GM21367 (cell line): ENCODE results near the gene TSPAN14.
"Not testable (repeated sequence)": the region's sequence is repeated elsewhere in the genome, so short reads cannot be mapped to it uniquely, and the experiment has no call there.

Source experiments
- ATAC-seq: cut with Tn5 transposase; IDR thresholded peaks from one replicate; pipeline ENCODE4 v1.9.1; 2021; ENCODE audit not compliant: unreplicated experiment

The TSPAN14 gene

DNA sequence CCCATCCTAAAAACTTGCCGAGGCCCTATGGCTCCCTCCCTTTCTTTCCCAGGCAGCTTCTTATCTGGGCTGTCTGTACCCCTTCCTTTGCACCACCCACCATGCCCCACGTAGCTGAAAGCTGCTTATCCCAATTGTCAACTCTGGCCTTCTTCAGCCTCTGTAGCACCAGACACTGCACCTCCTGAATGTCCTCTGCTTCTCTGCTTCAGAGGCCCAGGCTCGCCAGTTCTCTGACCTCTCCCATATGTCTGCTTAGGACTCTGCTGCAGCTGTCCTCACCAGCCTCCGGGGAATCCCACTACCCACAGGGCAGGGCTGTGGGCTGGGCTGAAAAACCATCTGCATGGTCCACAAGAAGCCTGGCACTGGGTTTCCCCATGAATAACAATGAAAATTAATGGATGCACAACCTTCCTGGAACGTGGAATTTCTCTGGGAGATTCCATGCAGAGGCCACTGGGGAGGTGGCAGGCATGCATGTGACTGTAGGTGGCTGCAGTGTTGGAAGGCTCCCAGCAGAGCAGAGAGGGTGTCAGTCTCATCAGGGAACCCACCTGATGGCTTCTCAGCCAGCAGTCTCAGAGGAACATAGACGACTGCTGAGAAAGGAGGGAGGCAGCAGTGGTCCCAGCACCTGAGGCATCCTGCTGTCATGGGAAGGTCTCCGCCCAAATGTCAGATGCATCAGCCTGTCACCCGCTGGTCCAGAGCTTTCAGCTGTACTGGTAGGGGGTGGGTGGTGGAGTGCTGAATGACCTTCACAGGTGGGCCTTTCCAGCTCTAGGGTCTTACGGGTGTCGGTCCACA lies 66.8 kb downstream of the TSPAN14 start:
- ATAC-seq = no peak

DNA sequence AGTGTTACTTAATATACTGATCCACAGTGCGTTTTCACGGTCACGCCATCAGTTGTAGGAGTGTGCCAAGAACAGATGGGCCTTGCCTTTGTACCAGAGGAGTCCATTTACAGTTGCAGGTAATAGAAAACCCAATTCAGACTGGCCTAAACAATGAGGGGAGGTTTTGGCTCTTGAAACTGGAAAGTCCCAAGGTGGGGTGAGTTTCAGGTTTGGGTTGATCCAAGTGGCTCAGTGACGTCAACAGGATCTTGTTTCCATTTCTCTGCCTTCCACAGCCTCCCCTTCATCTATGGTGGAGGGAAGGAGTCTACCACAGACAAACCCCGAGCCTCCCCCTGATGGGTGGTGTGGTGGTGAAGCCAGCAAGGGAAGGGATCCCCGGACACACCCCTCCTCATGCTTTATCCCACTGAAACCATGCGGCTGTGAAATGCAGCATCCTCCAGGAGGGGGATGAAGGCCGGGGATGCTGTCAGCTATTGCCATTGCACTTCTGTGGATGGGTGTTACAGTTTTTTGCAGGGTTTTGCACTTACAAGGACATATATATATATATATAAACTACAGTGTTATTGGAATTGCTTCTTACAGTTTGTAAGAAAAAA lies 68.8 kb downstream of the TSPAN14 start:
- no peak for ATAC-seq

DNA sequence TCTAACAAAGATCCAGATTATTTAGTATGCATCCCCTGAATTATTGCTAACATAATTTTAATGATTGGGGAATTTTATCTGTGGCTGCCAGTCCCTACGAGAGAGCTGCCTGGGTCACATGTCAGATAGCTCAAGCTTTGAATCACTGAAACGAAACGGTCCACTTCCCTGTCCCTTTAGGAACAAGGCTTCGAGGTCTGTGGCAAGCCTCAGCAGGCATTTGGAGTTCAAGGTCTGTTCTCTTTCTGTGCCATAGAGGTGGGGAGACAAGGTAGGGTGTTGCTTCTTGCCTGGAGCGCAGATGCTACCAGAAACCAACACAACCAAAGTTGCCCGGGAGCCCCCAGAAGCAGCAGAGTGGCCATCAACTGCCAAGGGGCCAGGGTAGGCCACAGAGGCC lies 69.7 kb downstream of the TSPAN14 start:
- ATAC-seq = no peak

GRCh38 chr10:80524190-80524909 lies 70.2 kb downstream of the TSPAN14 start:
- no peak for ATAC-seq

GRCh38 chr10:80526218-80526617 lies 72.1 kb downstream of the TSPAN14 start:
- no peak for ATAC-seq

DNA sequence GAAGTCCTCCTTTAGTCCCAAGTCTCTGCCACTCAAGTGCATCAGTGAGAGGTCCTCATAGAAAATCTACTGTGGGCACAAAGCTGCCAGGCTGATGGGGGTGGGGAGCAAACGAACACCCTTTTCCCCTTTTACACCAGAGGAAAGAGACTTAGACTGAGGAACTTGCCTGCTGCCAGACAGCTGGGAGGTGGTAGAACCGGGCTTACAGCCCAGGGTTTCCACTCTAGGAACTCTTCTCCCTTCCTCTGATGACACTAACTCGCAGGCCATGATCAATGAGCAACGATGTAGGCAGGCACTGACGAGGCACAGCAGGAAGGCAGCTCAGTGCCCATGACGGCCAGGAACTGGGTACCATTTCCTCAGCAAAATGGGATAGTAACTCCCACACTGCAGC lies 72.6 kb downstream of the TSPAN14 start:
- ATAC-seq = no peak

DNA sequence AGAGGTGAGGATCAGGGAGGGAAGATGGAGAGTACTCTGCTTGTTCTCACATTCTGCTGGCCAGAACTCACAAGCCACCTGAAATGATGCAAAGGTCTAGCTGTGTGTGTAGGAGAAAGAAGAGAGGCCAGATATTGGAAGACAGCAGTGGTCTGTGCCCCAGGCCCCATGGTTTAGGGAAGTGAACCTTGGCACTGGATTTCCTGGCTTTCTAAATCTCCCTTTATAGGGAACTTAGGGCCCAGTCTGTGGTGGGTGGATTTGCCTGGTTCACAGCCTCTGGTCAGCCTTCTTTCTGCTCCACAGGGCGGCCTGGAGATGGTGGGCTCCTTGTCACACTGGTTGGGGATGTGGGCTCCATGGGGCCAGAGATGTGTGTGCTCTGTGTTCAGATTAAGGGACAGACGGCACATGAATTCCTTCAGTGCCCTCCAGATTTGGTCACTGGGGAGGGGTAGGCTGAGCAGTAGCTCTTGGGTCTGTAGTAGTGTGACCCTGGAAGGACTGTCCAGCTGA lies 74.1 kb downstream of the TSPAN14 start:
- no peak for ATAC-seq

GRCh38 chr10:80528901-80529300 lies 74.8 kb downstream of the TSPAN14 start:
- no peak for ATAC-seq

DNA sequence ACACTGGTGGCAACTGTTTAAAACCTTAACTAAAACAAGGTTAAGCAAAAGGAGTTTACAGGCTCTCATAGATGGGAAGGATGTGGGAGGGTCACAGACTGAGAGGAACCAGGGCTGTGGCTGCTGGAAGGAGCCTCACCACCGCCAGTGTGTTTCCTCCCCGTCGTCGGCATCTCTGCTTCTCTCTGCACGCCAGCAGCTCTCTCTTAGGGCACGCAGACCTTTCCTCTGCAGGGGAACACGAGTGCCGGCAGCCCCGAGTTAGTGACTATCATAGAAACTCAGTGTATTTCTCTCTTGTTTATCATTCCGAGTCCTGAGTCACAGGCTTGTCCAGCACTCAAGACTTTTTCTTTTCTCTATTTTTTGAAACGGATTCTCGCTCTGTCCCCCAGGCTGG lies 75.5 kb downstream of the TSPAN14 start:
- no peak for ATAC-seq

DNA sequence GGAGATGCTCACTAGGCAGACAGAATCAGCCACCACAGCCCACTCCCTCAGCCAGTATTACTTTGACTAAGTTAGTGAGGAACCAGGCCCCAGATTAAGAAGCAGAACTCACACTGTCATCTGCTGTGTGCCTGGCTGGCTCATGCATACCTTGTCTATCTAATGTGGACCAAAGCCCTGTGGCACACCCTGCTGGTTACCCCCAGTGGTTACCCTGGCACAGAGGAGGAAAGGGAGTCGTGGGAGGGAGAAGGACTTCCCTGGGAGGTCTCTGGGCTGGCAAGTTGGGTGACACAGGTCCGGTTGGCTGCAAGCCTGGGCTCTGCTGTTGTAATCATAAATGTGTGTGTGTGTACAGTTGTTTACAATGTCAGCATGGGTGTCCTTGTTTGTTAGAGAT lies 76.1 kb downstream of the TSPAN14 start:
- ATAC-seq = no peak

DNA sequence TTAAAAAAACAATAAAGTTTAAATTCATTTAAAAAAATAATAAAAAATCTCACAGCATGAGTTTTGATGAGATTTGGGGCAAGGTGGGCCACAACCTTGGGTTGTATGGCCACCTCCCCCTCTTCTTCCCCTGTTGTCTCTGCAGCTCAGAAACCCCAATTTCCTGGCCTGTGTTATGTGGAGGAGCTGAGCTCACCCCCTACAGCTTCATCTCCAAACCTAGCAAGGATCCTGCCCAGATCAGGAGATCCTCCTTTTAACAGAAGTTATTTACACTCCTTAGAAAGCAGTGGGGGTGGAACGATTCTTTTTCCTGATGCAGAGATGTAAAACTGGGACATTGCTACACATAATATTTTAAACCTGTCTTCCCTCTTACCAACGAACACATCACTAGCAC lies 76.7 kb downstream of the TSPAN14 start:
- no peak for ATAC-seq

- no peak for ATAC-seq
Observed at GRCh38 chr10:80532571-80532970, 78.5 kb downstream of the TSPAN14 start.

DNA sequence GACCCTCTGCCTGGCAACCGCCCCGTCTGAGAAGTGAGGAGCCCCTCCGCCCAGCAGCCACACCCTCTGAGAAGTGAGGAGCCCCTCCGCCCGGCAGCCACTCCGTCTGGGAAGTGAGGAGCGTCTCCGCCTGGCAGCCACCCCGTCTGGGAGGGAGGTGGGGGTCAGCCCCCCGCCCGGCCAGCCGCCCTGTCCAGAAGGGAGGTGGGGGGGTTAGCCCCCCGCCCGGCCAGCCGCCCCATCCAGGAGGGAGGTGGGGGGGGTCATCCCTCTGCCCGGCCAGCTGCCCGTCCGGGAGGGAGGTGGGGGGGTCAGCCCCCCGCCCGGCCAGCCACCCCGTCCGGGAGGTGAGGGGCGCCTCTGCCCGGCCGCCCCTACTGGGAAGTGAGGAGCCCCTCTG lies 79.9 kb downstream of the TSPAN14 start:
- not testable (repeated sequence) for ATAC-seq

DNA sequence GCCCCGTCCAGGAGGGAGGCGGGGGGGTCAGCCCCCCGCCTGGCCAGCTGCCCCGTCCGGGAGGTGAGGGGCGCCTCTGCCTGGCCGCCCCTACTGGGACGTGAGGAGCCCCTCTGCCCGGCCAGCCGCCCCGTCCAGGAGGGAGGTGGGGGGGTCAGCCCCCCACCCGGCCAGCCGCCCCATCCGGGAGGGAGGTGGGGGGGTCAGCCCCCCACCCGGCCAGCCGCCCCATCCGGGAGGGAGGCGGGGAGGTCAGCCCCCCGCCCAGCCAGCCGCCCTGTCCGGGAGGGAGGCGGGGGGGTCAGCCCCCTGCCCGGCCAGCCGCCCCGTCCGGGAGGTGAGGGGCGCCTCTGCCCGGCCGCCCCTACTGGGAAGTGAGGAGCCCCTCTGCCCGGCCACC lies 80.5 kb downstream of the TSPAN14 start:
- not testable (repeated sequence) for ATAC-seq

GRCh38 chr10:80535671-80536360 lies 81.7 kb downstream of the TSPAN14 start:
- ATAC-seq = peak; percentile 86

- no peak for ATAC-seq
Observed at GRCh38 chr10:80536361-80536835, 82.3 kb downstream of the TSPAN14 start.

DNA sequence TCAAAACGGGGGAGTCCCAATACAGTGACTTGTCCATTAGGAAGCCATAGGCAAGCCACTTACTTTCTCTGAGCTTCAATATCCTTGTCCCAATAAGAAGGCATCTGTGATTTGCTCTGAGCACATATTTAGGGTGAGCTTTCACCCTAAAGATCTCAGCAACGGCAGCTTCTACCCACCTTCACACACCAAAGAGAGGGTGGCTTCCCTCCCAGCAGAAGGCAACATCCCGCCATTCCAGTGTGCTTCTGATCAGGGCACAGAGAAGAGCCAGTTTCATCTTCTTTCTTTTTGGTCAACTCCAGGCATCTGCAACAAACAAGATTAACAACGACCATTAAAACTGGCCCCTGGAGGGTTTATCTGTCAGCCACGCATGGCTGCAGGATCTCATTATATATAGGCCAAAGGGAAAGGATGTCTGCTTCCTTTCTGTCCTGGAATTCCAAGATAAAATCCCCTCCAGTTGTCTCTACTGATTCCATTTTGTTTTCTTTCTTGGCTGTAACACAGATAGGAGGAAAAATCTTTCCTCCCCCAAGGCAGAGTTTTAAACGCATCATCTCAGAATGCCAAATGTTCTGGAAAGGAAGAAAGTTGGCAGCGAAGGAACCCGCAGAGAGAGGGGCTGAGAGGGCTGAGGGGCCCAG lies 83.1 kb downstream of the TSPAN14 start:
- ATAC-seq = no peak

GRCh38 chr10:80537736-80538480 lies 83.8 kb downstream of the TSPAN14 start, which contains the start of gene SH2D4B:
Gene SH2D4B, plus strand, starts transcription at chr10:80537902. Its CDS starts 430 bp downstream, at chr10:80538332.
- no peak for ATAC-seq

DNA sequence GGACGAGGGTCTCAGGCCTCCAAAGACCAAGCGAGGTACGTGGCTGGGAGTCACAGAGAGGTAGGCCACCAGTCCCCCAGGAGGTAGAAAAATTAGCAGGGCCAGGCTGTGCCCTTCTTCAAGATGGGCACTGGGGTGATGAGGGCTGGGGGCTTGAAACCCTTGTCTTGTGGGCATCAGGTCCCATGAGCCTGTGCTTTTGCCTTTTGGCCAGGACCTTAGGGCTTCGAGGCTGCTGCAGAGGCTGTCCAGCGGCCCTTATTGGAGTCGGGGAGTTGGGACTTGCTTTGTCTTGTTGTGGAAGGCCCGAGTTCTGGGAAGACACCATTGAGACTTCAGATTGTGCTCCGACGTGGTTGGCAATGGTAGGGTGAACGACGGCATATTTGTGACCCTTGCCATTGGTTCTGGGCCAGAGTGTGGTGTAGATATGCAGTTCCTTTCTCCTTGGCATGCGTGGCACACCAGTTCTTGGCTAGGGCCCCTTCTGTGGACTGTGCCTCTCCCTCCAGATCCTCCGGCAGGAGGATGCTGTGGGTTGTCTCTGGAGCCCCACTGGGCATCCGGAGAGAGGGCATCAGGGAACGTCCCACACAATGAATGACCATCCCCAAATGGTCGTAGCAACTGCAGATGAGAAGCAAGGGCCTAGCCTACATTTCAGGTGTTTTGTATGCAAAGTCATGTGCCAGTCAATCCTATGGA lies 84.5 kb downstream of the TSPAN14 start:
- no peak for ATAC-seq
